Vagina (tissue), 2 donors: ENCODE results near the gene ERC2.

Source experiments
- POLR2A ChIP-seq, 2 donors: fragments of 450-650 bp; IDR thresholded peaks; one replicate each; pipeline ENCODE4 v1.6.1; 2017; ENCODE audit warnings: antibody characterized with exemption in 2 of 2, mild to moderate bottlenecking in 2 of 2, moderate library complexity in 2 of 2
- POLR2AphosphoS5 ChIP-seq, 2 donors: sonication (generic); formaldehyde crosslinking; IDR thresholded peaks; one replicate each; pipeline ENCODE4 v1.9.0; 2017; ENCODE audit warnings: antibody characterized with exemption in 2 of 2, mild to moderate bottlenecking in 2 of 2, low read depth in 1 of 2; ENCODE audit not compliant: insufficient read depth in 1 of 2
- TF ChIP-seq, protein P1 (sequence below), 3 experiments: fragments of 450-650 bp in 2 of 3; fragments of 200-600 bp in 1 of 3; sonication (generic) in 1 of 3; IDR thresholded peaks; one replicate each; pipeline ENCODE4 v1.5.1; 2017 to 2019; ENCODE audit warnings: antibody characterized with exemption in 3 of 3, mild to moderate bottlenecking in 2 of 3, moderate library complexity in 2 of 3

DNA sequence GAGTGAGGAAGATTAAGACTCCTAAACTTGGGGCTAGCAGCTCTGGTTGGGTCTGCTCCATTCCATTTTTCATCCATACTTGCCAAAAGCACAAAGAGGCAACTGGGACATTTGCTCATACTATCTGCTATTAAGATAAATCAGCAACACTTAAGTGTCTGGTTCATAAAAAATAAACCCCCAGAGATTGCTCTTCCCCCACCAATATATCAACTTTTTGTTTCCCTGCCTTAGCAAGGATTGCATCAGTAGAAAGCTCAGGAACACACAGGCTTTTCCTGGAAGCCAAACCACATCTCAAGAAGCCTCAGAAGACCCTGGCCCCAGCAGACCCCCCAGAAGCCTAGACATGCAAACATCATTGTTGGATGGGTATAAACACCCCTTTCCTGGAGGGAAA lies 748.8 kb downstream of the ERC2 start:
- TF ChIP-seq POLR2AphosphoS5 (IDR thresholded peaks at IDR 0.05; ENCODE audit: insufficient read depth in 1 of 2, low read depth in 1 of 2), result no peak
- no peak for TF ChIP-seq POLR2A (IDR thresholded peaks at IDR 0.05)
- TF ChIP-seq, protein P1, sequence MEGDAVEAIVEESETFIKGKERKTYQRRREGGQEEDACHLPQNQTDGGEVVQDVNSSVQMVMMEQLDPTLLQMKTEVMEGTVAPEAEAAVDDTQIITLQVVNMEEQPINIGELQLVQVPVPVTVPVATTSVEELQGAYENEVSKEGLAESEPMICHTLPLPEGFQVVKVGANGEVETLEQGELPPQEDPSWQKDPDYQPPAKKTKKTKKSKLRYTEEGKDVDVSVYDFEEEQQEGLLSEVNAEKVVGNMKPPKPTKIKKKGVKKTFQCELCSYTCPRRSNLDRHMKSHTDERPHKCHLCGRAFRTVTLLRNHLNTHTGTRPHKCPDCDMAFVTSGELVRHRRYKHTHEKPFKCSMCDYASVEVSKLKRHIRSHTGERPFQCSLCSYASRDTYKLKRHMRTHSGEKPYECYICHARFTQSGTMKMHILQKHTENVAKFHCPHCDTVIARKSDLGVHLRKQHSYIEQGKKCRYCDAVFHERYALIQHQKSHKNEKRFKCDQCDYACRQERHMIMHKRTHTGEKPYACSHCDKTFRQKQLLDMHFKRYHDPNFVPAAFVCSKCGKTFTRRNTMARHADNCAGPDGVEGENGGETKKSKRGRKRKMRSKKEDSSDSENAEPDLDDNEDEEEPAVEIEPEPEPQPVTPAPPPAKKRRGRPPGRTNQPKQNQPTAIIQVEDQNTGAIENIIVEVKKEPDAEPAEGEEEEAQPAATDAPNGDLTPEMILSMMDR (IDR thresholded peaks at IDR 0.05), result no peak
